D721Med (cell line): ENCODE measurements around the gene PHLDA2.

Experiments used
- DNase-seq: peaks from one replicate; pipeline ENCODE4 v3.0.0; 2011; ENCODE audit warnings: low spot score; ENCODE audit not compliant: insufficient read length
- FAIRE-seq: peaks from 2 replicates; lab custom pipeline; 2011; peaks lifted over from hg19 to GRCh38; lab: Jason Lieb, UNC
- CTCF ChIP-seq: IDR thresholded peaks from 2 replicates; pipeline ENCODE4 v1.5.1; 2012; ENCODE audit warnings: mild to moderate bottlenecking, control low read depth; ENCODE audit not compliant: insufficient read depth; ENCODE audit errors: missing control alignments

Gene PHLDA2

GRCh38 chr11:2964782-2965181, 35.6 kb upstream of the PHLDA2 start:
- FAIRE-seq: no peak
- no peak for TF ChIP-seq CTCF
- DNase-seq: no peak

- no peak for TF ChIP-seq CTCF
- FAIRE-seq: no peak
- DNase-seq: no peak
Measured at GRCh38 chr11:2963761-2964160, 34.5 kb upstream of the PHLDA2 start.

GRCh38 chr11:2963112-2963754, 34.0 kb upstream of the PHLDA2 start:
- FAIRE-seq (no peak), DNase-seq (no peak)
- no peak for TF ChIP-seq CTCF

DNA sequence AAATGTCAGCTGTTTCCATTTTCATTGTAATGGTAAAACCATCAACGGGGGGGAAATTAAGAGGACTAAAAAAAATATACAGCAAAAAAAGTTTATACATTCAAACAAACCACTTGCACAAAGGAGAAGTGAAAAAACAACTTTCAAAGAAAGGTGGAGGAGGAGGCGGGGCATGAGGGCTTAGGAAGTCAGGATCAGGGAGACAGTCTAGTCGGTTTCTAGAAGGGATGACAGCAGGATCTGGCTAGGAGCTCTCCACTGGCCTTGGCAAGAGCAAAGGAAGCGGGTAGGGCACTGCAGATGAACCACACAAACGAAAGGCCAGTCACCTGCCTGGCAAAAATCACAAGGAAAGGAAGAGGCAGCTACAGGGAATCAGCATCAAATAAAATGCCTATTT, 31.9 kb upstream of the PHLDA2 start:
- no peak for DNase-seq
- no peak for TF ChIP-seq CTCF
- FAIRE-seq: no peak

GRCh38 chr11:2960139-2960538, 30.9 kb upstream of the PHLDA2 start:
- no peak for FAIRE-seq
- no peak for TF ChIP-seq CTCF
- no peak for DNase-seq

DNA sequence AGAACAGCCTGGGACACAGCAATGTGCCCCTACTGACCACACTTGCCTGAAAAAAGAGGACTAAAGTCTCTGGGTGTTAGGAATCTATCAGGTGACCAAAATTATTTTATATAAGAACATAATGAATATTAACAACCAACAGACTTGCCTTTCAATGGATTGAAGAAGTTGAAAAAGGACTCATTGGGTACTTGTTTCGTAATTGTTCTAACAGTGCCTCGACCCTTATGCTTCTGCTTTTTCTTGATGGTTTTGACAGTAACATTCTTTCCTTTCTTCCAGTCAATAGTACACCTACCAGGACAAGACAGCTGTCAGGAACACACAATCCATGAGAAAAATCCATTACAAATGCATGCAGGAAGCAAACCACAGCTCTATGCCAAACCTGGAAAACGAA, 29.0 kb upstream of the PHLDA2 start:
- no peak for DNase-seq
- no peak for TF ChIP-seq CTCF
- no peak for FAIRE-seq

- DNase-seq (no peak), FAIRE-seq (no peak)
- TF ChIP-seq CTCF: no peak
Measured at GRCh38 chr11:2955906-2956476, 26.8 kb upstream of the PHLDA2 start.
